GM12873 (cell line): ENCODE results near the gene SLC7A11.

Experiments
- CTCF ChIP-seq: IDR thresholded peaks from 2 replicates; pipeline ENCODE4 v1.5.1; 2012; ENCODE audit warnings: low read depth, mild to moderate bottlenecking, moderate library complexity, low read length, control low read depth; ENCODE audit not compliant: insufficient read depth; ENCODE audit errors: missing control alignments

The SLC7A11 gene

GRCh38 chr4:138177278-138177968, 64.7 kb downstream of the SLC7A11 start:
- no peak for TF ChIP-seq CTCF

GRCh38 chr4:138174981-138175794, 67.0 kb downstream of the SLC7A11 start:
- TF ChIP-seq CTCF: no peak

DNA sequence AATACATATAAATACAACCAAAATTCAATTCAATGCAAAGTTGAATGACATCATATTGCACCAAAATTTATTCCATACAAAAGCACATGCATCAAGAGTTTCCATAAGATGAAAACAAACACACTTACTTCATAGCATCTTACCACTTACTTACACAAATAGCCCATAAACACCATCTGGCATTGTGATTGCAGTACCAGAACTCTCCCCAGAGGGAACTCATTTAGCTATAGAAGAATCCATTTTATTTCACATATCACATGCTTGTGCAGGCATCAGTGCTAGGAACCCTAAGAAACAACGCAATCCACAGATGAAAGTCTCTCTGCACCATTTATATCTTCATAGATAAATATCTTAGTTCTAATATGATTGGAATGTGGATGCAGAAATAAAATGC, 77.9 kb downstream of the SLC7A11 start:
- no peak for TF ChIP-seq CTCF

- no peak for TF ChIP-seq CTCF
These were observed 79.0 kb downstream of the SLC7A11 start for GRCh38 chr4:138163171-138163570.

DNA sequence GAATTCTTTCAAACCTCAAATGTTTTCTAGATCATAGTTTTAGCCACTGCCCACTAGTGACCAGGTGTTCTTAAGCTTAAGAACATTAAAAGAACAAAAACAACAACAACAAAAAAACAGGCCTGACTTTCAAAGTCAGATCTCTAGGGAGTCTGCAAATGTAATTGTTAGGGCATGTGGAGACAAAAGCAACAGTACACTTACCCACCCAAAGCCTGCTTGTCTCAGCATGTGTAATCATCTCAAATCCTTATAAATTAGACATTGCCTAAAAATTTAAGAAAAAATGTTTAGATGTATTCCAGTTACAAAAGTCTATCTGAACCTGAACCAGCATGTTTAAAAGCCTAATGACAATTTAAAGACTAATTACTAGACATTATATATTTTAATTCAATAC, 79.9 kb downstream of the SLC7A11 start:
- TF ChIP-seq CTCF: no peak

GRCh38 chr4:138161351-138161750, 80.8 kb downstream of the SLC7A11 start:
- no peak for TF ChIP-seq CTCF

DNA sequence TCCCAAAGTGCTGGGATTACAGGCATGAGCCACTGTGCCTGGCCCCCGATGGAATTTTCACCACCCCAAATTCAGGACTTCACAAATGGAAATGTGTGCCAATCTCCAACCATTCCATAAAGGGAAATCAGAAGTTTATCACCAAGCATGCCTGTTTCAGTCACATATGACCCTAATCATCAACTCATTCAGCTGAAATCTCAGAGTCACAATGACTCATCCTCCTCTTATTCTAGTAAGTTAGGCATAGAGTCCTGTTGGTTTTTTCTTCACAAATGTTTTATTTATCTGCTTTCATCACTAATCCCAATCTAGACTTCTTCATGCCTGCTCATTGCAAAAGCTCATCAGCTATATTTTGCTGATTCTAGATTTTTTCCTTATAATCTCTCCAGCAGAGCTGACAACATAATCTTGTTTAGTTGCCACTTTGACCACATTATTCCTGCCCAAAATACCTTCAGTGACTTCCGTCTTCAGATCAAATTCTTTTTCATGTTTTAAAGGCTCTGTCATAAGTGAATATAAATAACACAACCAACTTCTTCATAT, 83.3 kb downstream of the SLC7A11 start:
- no peak for TF ChIP-seq CTCF
